ENCODE data around the gene SOHLH1.

SOHLH1 gene

DNA sequence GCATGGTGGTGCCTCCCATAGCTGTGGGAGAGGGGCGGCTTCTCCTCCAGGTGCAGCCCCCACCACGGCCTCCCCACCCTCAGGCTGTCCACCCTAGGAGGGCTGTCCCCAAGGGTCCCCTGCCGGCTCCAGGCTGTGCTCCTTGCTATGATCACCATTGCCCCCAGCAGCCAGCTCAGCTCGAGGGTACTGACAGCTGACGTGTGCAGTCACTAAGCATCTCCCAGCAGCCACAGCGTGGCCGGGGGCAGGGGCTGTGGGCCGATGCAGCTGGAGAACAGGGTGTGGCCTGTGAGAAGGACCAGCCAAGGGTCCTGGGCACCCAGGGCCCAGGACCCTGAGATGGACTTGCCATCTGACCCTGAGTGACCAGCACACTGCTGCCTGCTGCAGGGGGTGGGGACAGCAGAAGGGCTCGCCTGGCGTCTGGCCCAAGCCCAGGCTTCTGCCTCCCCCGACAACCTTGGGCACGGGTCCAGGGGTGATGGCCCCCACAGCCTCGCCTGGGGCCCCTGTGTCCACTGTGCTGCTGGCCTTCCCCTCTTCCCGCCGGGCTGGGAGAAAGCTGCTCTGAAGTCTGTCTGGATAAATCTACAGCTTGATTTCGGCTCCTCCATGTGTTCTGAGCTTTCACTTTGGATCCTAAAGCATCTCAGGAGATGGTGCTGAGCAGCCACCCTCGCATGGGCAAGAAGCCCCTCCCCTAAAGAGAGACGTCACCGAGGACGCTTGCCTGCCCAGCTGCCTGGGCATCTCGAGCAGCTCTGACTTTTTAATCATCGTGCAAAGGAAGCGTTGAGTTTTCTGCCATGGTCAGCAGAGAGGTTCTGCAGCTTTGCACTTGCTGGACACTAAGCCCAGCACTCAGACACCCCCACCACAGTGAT lies 8.2 kb upstream of the SOHLH1 start:
- in situ Hi-C loops (cut with HindIII; ENCODE audit: low pct_ligation_motif_present, low pct_unique_long_range_greater_than_20kb, low sequenced_read_pairs), result no loop called here
- DNase-seq, result no peak

DNA sequence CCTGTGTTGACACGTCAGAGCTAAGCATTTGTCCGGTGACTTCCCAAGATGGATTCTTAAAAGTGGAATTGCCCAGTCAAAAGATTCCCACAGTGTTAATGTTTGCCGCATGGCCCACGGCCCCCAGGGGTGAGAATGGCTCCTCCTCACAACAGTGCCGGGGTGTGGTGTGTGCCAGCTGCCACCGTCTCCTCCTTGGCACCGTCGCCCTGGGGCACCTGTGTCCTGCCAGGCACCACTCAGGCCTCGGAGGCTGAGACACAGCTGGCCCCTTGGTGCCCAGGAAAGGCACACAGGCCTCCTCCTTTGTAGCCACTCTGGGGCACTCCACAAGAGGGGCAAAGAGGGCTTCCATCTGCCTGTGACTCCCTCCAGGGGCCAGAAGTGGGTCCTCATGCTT lies 7.0 kb upstream of the SOHLH1 start:
- in situ Hi-C loops (cut with HindIII; ENCODE audit: low pct_ligation_motif_present, low pct_unique_long_range_greater_than_20kb, low sequenced_read_pairs), result no loop called here
- DNase-seq, result no peak

DNA sequence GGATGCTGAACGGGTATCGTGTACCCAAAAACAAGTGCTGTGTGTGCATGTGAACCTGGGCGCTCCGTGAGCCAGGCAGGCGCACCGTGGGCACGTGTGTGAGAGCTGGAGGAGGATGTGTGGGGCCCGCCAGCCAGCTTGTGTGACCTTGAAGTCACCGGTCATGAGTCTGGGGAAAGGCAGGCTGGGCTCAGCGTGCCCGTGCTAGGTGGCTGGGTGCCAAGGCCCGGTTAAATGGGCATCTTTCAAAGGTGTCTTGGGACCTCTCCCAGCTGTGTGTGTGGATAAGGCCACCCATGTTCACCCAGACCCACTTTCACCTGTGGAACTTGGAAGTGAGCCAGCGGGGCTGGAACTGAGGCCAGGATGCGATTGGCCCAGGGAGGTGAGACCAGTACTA lies 6.1 kb upstream of the SOHLH1 start:
- in situ Hi-C loops (cut with HindIII; ENCODE audit: low pct_ligation_motif_present, low pct_unique_long_range_greater_than_20kb, low sequenced_read_pairs), result no loop called here
- DNase-seq, result no peak

DNA sequence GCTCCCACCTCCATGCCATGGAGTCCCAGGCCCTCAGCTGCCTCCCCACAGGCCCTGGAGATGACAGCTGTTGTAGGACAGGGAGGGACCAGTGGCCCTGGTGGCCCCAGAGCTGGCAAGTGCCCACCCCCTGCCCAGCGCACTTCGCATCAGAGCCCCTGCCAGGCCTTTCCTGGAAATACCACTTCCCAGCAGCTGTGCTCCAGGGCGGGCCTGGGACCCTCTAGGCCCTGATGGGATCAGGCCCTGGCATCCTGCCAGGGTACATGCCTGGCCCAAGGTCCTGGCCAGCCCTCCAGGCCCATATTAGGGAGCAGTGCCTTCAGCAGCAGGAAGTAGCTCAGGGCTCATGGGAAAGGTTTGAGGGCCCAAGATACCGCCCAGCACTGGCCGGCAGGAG lies 5.2 kb upstream of the SOHLH1 start:
- no peak for DNase-seq
- in situ Hi-C loops (cut with HindIII; ENCODE audit: low pct_ligation_motif_present, low pct_unique_long_range_greater_than_20kb, low sequenced_read_pairs), result no loop called here

DNA sequence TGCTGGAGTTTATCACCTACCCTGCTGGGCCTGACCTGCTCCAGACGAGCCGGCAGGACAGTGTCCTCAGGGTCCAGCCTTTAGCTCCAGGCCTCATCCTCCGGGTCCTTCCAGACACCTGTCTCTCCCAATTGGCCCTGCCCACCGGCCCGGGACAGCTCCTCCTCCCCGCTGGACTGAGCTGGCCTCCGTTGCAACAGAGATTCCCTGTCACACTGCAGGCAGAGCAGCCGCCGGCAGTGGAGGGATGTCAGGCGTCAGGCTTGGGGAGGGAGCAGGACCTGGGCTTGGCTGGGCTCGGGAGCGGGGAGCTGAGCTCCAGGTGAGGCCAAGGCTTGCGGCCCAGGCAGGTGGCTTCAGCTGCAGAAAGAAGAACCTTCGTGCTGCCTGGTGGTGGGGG lies 4.4 kb upstream of the SOHLH1 start:
- in situ Hi-C loops (cut with HindIII; ENCODE audit: low pct_ligation_motif_present, low pct_unique_long_range_greater_than_20kb, low sequenced_read_pairs), result no loop called here
- DNase-seq, result no peak

DNA sequence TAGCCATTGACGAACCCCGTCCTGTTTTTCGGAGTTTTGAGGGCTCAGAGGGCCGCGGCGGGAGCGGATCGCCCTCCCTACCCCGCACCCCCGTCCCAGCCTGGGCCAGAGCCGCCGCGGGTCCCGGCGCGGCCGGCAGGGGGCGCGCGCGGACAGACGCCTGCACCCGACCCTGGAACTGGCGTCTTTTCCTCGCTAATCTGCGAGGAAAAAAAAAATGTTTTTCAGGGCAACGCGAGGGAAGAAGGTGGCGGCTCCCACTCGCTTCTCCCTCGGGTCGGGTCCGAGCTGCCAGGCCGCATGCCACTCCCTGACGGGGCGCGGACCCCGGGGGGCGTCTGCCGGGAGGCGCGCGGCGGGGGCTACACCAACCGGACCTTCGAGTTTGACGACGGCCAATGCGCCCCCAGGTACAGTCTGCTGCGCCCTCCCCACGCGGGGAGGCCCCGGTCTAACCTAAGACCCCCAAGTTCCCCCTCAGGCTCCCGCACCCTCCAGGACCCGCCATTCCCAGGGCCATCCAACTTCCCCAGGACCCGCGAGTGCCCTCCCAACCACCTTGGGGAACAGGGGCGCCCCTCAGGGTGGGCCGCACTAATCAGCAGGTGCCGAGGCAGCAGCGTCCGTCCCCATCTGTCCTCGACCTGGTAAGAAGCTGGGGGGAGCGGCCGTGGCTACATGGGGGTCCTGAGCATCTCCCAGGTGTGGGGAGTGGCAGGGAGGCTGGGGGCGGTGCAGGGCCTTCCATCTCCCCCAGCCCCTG lies 2.9 kb upstream of the SOHLH1 start, which contains the start of gene KCNT1:
KCNT1 (plus strand) TSS at position 227 of the 763 bp plus-strand sequence; CDS start at position 301, 74 bp downstream.
- in situ Hi-C loops (cut with HindIII; ENCODE audit: low pct_ligation_motif_present, low pct_unique_long_range_greater_than_20kb, low sequenced_read_pairs), result no loop called here
- DNase-seq, result peak; percentile 40

DNA sequence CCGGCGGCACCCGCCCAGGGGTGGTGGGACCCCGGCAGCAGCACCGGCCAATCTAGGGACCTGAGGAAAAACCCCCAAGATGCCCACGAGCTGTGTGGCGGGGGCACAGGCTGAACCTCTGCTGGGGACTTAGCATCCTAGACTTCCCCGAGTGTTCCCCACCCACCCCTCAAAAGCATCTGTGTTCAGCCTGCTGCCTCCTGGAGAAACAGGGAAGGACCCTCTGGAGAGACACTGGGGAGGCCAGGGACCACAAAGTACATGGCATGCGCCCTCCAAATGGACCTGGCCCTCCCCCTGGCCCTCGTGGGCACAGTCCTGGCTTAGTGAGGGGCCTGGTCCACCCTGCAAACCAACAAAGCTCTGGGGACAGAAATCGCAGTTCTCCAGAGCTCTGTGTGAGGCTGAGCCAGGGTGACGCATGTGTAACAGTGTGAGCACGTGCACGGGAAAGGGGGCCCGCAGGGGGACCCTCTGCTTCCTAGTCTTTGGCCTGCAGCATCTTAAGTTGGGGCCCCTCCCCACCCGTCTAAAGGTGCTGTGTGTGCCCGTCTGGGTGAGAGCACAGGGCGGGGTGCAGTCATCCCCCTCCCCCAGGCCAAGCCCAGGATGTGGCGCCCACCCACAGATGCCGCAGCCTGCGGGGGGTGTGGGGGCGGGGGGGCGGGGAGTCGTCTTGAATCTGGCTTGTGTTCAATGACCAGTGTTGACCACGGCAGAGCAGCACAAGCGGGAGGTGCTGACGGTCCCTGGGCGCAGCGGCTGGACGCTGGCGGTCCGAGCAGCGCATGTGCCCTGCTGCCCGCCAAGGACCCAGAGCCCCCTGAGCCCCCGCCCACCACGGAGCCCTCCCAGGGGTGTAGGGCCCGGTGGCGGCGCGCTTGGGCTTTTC lies 2.0 kb upstream of the SOHLH1 start:
- in situ Hi-C loops (cut with HindIII; ENCODE audit: low pct_ligation_motif_present, low pct_unique_long_range_greater_than_20kb, low sequenced_read_pairs), result no loop called here
- no peak for DNase-seq

DNA sequence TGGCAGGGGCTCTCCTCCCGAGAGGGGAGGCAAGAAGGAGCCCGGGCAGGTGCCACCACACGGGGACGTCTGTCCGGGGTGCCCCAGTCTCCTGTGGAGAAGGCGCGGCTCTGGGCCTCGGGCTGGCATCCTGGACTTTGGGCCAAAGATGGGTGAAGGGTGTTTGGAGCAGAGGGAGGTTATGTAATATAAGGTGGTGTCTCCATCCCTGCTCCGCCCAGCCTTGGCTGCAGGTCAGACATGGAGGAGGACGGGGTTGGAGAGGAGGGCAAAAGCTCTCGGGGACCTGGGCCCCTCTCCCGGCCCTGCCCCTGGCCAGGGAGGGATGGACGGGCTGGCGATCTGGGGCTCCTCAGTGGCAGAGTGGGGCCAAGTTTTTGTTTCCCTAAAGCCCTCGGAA lies 1.2 kb upstream of the SOHLH1 start:
- no peak for DNase-seq
- in situ Hi-C loops (cut with HindIII; ENCODE audit: low pct_ligation_motif_present, low pct_unique_long_range_greater_than_20kb, low sequenced_read_pairs), result no loop called here

DNA sequence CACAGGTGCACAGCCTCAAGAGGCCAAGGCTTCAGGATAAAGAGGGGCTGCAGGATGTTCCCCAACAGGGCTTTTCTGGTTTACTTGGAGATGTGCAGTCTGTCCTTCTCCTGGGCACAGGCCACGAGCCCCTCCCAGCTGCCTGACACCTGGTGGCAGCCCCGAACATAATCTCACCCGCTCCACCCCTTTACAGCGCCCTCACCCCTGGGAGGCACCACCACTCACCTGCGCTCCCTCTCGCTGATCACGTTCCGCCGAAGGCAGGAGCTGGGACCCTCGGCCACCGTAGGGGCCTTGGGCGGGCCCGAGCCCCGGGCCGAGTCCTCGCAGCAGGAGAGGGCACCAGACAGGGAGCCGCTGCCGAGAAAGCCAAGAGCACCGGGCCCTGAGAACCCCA lies 514 bp downstream of the SOHLH1 start:
- in situ Hi-C loops (cut with HindIII; ENCODE audit: low pct_ligation_motif_present, low pct_unique_long_range_greater_than_20kb, low sequenced_read_pairs), result no loop called here

DNA sequence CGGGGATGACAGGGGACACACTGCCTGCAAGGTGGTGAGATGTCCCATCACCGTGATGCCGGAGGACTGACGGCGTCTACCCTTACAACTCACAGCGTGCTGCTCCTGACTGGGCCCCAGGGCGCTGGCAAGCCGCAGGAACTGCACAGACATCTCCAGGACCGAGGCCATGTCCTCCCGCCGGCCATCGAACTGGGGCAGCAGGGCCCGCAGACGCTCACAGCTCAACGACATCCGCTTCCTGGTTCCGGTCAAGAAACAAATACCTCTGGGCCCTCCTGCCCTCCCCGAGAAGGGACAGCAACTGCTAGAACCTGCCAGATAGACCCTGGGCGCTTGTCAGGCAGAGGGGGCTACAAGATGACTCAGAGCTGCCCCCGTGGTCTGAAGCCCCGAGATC lies 1.0 kb downstream of the SOHLH1 start:
- no peak for DNase-seq
- in situ Hi-C loops (cut with HindIII; ENCODE audit: low pct_ligation_motif_present, low pct_unique_long_range_greater_than_20kb, low sequenced_read_pairs), result no loop called here

More for the DNA sequence above, 514 bp downstream of the SOHLH1 start:
- DNase-seq, result no peak

DNA sequence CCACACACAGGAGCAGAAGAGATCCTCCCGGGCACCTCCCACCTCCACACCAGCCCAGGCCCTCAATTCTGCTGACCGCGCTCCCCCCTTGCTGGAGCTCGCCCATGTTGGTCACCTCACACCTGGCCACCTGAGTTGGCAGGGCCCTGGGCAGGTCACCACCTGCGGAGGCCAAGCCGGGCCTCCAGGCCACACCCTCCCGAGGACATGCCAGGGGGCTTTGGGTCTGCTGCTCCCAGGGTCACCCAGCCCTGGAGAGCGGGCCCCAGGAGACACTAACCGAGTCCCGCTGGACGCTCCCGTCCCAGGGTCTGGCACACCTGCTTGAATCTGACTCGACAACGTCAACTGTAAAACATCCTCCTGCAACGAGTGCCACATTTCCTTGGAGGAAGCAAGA lies 2.1 kb downstream of the SOHLH1 start:
- in situ Hi-C loops (cut with HindIII; ENCODE audit: low pct_ligation_motif_present, low pct_unique_long_range_greater_than_20kb, low sequenced_read_pairs), result no loop called here
- DNase-seq, result no peak

DNA sequence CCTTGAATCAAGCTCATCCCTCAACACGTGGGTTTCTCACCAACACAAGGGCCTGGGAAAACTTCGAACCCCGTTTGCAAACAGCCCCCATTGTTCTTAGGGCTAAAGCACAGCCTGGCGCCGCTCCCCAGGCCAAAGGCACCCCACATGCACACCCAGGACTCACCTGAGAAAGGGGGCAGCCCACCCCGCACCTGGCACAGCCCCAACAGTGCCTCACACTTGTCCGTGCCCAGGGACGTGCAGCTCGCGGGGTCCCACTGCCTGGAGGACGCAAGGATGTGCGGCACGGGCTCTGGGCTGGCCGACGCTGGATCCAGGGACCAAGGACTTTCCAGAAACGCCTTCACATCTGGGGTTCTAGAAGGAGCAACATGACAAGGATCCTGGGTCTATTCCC lies 2.8 kb downstream of the SOHLH1 start:
- DNase-seq, result no peak
- in situ Hi-C loops (cut with HindIII; ENCODE audit: low pct_ligation_motif_present, low pct_unique_long_range_greater_than_20kb, low sequenced_read_pairs), result no loop called here

DNA sequence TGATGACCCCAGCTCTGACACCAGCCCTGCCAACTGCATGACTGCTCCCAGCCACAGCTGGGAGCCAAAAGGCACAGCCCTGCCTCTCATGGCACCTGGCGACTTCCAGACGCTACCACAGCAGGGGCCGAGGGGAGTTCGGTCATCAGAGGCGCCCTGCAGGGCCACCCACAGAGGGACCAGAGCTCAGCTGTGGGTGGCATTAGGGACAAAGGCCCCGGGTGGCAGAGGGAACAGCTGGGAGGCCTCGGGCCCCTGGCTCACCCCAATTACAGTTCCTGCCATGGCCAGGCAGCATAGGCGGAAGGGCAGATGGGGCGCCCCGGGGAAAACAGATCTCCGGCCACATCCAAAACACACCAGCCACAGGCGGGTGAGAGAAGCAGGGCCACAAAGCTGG lies 3.6 kb downstream of the SOHLH1 start:
- in situ Hi-C loops (cut with HindIII; ENCODE audit: low pct_ligation_motif_present, low pct_unique_long_range_greater_than_20kb, low sequenced_read_pairs), result no loop called here

DNA sequence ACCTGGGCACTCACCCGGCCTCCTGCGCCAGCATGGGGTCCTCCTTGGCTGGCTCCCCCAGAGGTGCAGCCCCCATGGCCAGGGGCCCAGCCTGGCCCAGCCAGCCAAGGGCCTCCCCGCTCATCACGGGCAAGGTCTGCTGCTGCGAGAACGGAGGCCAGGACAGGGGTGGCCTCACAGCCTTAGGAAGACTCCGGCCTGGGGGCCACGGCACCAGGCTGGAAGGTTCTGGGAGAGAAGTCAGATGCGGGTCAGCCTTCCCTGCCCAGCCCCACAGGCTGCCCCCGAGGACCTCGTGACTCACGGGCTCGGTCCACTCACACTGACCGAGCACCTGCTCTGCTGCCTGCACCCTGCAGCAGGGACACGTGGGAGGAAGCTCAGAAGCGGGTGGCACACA lies 4.2 kb downstream of the SOHLH1 start:
- DNase-seq, result no peak
- in situ Hi-C loops (cut with HindIII; ENCODE audit: low pct_ligation_motif_present, low pct_unique_long_range_greater_than_20kb, low sequenced_read_pairs), result no loop called here

More for the DNA sequence above, 3.6 kb downstream of the SOHLH1 start:
- no peak for DNase-seq

DNA sequence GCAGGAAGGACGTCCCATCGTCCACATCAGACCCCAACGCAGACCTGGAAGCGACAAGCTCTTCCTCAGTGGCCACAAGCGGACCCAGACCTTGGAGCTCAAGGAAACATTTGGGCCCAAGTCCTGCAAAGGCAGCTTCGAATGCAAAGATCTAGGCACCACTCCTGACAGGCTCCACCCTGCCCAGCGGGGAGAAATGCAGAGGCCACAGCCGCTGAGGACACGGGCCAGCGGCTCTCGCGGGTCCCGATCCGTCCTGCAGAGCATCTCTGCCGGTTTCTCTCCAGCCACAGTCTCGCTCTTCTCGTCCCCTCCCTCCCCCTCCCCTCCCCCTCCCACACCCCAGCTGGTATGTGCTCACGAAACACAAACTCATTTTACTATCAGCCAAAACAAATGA lies 4.9 kb downstream of the SOHLH1 start:
- no peak for DNase-seq
- in situ Hi-C loops (cut with HindIII; ENCODE audit: low pct_ligation_motif_present, low pct_unique_long_range_greater_than_20kb, low sequenced_read_pairs), result no loop called here

DNA sequence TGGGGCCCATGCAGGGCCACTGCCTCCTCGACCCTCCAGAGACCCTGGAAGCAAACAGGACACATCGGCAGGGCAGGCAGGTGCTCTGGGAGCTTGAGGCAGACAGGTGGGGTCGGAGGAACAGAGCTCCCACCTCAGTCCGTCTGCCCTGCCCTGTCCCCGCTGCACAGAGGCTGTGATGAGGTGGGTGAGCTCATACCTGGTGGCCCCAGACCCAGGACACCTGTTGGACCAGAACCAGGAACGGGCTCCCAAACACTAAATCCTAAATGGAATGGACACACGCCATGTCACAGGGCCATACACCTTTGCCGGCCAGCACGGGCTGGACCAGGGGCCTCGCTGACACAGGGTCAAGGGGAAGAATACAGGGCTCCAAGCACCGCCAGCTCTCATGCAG lies 5.5 kb downstream of the SOHLH1 start:
- DNase-seq, result no peak
- in situ Hi-C loops (cut with HindIII; ENCODE audit: low pct_ligation_motif_present, low pct_unique_long_range_greater_than_20kb, low sequenced_read_pairs), result no loop called here

DNA sequence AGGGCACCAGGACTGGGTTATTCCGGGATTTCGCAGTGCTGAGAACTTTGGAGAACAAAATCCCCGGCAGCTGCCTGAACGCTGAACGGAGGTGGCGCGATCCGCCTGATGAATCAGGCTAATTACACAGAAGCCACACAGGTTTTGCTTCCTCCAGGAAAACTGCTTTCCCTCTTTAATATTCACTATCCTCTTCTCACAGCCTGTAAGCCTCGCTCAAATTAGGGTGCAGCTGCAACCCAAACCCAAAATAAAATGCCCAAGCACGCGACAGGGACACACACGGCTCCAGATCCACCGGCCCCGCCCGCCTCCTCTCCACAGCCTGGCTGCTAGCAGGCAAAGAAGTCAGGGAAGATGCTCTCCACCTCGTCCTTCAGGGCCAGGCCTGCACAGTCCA lies 6.0 kb downstream of the SOHLH1 start:
- no peak for DNase-seq
- in situ Hi-C loops (cut with HindIII; ENCODE audit: low pct_ligation_motif_present, low pct_unique_long_range_greater_than_20kb, low sequenced_read_pairs), result no loop called here

DNA sequence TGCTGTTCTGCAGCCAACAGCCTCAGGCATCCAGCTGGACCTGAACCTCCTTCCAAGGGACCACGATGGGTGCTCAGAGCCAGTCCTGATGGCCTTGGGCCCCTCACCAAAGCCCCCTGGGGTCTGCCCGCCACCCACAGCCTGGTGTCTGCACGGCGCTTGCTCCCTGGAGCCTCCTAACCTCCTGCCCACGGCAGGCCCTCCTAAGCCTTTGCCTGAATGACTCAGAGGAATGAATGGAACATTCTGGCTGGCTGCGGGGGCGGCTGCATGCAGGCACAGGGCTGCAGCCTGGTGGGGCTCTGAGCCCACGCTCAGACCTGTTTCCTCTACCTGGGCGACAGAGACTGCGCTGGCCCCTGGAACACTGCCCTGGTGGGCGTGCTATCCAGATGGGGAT lies 6.9 kb downstream of the SOHLH1 start:
- DNase-seq, result no peak
- in situ Hi-C loops (cut with HindIII; ENCODE audit: low pct_ligation_motif_present, low pct_unique_long_range_greater_than_20kb, low sequenced_read_pairs), result no loop called here
